H1 (cell line): Measurements from ENCODE around the gene APOL1.

Experiments
- CTCF ChIP-seq, 3 experiments: IDR thresholded peaks; 1 replicate in 2 of 3; 2 replicates in 1 of 3; pipeline versions ENCODE4 v1.5.1 to v1.6.1; 2011; ENCODE audit warnings: low read length in 3 of 3, mild to moderate bottlenecking in 3 of 3, inconsistent platforms in 2 of 3, low read depth in 1 of 3, moderate library complexity in 1 of 3; ENCODE audit not compliant: insufficient read depth in 1 of 3; ENCODE audit errors: control extremely low read depth in 1 of 3
- MAX ChIP-seq: IDR thresholded peaks from 2 replicates; pipeline ENCODE4 v1.6.1; 2012; ENCODE audit warnings: inconsistent platforms

- TF ChIP-seq CTCF (IDR thresholded peaks at IDR 0.05; ENCODE audit: control extremely low read depth in 1 of 3, insufficient read depth in 1 of 3, low read depth in 1 of 3, low read length in 3 of 3) (no peak), MAX (no peak)
Measured at GRCh38 chr22:36238373-36239149, 14.4 kb upstream of the APOL1 start.
